ENCODE data around the gene SLC26A9. TPM values are rescaled to one million over a fixed set of nuclear protein-coding genes. Genes with fewer than 3 reads are reported as not detected.

The SLC26A9 gene
- polyA plus RNA-seq, 1 experiment, result not detected

DNA sequence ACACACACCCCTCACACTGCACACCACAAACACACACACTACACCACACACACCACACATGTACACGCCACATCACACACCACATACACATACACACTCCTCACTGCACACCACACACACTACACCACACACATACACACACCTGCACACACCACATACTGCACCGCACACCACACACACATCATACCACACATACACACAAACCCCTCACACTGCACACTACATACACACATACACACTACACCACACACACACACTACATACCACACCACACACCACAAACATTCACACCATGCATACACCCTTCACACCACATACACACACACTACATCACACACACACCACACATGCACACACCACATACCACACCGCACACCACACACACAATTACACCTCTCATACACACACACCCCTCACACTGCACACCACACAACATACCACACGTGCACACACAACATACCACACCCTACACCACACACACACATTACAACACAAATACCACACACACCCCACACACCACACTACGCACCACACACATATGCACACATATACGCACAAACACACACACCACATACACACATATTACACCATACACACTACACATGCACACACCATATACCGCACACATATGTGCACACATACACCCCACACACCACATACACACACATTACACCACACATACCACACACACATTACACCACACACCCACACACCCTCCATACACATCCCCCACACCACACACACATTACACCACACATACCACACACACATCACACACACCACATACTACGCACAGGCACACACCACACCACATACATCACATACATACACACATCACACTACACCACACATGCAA lies 30.3 kb upstream of the SLC26A9 start:
- H3K36me3 ChIP-seq (ENCODE audit: control insufficient read depth, insufficient read depth, low read length), result no peaks in the 10 kb centered on the region
- no peak overlapping the region for H3K4me3 ChIP-seq (ENCODE audit: low read depth, low read length)
- CTCF ChIA-PET, result no interaction called here
- no peaks in the 10 kb centered on the region for H3K27me3 ChIP-seq (ENCODE audit: control insufficient read depth, insufficient read depth, low read length)
- DNase-seq (ENCODE audit: low read depth), result no peak
- TF ChIP-seq, protein P1, sequence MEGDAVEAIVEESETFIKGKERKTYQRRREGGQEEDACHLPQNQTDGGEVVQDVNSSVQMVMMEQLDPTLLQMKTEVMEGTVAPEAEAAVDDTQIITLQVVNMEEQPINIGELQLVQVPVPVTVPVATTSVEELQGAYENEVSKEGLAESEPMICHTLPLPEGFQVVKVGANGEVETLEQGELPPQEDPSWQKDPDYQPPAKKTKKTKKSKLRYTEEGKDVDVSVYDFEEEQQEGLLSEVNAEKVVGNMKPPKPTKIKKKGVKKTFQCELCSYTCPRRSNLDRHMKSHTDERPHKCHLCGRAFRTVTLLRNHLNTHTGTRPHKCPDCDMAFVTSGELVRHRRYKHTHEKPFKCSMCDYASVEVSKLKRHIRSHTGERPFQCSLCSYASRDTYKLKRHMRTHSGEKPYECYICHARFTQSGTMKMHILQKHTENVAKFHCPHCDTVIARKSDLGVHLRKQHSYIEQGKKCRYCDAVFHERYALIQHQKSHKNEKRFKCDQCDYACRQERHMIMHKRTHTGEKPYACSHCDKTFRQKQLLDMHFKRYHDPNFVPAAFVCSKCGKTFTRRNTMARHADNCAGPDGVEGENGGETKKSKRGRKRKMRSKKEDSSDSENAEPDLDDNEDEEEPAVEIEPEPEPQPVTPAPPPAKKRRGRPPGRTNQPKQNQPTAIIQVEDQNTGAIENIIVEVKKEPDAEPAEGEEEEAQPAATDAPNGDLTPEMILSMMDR (IDR thresholded peaks at IDR 0.05; ENCODE audit: insufficient read depth, low read depth, low read length), result no peak
- POLR2A ChIA-PET, result no interaction called here

DNA sequence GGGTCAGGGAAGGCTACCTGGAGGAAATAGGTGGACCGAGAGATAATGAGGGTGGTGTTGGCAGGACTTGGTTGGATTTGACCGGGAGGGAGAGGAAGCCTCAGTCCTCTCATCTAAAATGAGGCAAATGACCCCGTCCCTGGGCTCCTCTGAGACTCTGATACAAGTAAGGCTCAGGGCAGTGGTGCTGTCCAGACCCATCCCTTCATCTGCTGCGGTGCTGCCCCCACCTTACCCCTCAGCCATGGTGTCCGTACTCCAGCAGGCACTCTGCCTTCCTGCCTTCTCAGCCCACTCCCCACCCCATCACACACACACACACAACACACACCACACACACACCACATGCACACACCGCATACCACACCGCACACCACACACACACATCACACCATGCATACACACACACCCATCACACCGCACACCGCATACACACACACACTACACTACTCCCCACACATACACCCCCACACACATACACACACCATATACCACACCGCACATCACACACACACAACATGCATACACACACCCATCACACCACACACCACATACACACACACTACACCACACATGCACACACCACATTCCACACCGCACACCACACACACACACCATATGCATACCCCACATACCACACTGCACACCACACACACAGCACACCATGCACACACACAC lies 29.4 kb upstream of the SLC26A9 start:
- CTCF ChIA-PET, result interaction anchor here (0.7 to 2.3 kb wide), 5 partner anchors 10 to 314 kb away, joined by 3 to 11 read pairs (median 5); no protein-coding TSS in a partner anchor
- TF ChIP-seq, protein P1 (IDR thresholded peaks at IDR 0.05; ENCODE audit: insufficient read depth, low read depth, low read length), result no peak
- H3K36me3 ChIP-seq (ENCODE audit: control insufficient read depth, insufficient read depth, low read length), result no peaks in the 10 kb centered on the region
- no peak for DNase-seq (ENCODE audit: low read depth)
- POLR2A ChIA-PET, result no interaction called here
- no peak overlapping the region for H3K4me3 ChIP-seq (ENCODE audit: low read depth, low read length)
- no peaks in the 10 kb centered on the region for H3K27me3 ChIP-seq (ENCODE audit: control insufficient read depth, insufficient read depth, low read length)

DNA sequence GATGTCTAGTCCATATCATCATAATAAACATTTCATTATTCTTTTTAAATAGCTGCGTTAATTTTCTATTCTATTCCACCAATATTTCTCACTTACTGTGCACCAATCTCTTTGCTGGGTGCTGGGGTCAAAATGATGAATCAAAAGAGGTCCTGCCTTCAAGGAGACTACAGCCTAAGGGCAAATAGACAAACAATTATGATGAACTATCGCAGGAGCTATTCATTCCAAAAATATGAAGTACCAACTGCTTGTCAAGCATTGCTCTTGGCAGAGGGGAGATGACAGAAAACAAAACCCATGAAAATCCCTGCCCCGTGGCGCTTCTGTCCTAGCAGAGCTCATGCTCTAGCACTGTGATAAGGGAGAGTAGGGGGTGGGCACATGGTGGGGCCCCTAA lies 28.8 kb upstream of the SLC26A9 start:
- TF ChIP-seq, protein P1 (IDR thresholded peaks at IDR 0.05; ENCODE audit: insufficient read depth, low read depth, low read length), result no peak
- no peak for DNase-seq (ENCODE audit: low read depth)
- no peak overlapping the region for H3K4me3 ChIP-seq (ENCODE audit: low read depth, low read length)
- H3K27me3 ChIP-seq (ENCODE audit: control insufficient read depth, insufficient read depth, low read length), result no peaks in the 10 kb centered on the region
- CTCF ChIA-PET, result interaction anchor here (0.7 to 2.3 kb wide), 5 partner anchors 10 to 313 kb away, joined by 3 to 11 read pairs (median 5); no protein-coding TSS in a partner anchor
- POLR2A ChIA-PET, result no interaction called here
- no peaks in the 10 kb centered on the region for H3K36me3 ChIP-seq (ENCODE audit: control insufficient read depth, insufficient read depth, low read length)

DNA sequence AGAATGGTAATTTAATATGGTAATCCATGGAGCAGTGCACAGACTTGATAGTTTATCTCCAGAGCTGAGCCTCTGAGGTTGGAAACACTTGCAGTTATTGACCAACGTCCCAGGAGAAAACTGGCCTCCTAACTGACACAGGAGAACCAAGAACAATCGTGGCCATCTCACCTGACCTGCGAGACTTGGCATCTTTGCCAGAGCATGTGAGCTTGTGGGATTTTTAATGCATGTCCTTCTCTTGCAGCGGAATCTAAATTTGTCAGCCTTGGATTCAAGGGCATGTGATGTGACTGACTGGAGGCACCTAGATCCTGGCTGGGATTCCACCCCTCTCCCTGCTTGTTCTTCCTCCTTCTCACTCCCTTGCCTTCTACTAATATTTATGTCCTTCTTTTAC lies 27.8 kb upstream of the SLC26A9 start:
- no peaks in the 10 kb centered on the region for H3K27me3 ChIP-seq (ENCODE audit: control insufficient read depth, insufficient read depth, low read length)
- TF ChIP-seq, protein P1 (IDR thresholded peaks at IDR 0.05; ENCODE audit: insufficient read depth, low read depth, low read length), result no peak
- CTCF ChIA-PET, result interaction anchor here (0.8 to 3.4 kb wide), 7 partner anchors 10 to 312 kb away, joined by 3 to 28 read pairs (median 6); no protein-coding TSS in a partner anchor
- H3K36me3 ChIP-seq (ENCODE audit: control insufficient read depth, insufficient read depth, low read length), result no peaks in the 10 kb centered on the region
- POLR2A ChIA-PET, result no interaction called here
- DNase-seq (ENCODE audit: low read depth), result no peak
- no peak overlapping the region for H3K4me3 ChIP-seq (ENCODE audit: low read depth, low read length)

DNA sequence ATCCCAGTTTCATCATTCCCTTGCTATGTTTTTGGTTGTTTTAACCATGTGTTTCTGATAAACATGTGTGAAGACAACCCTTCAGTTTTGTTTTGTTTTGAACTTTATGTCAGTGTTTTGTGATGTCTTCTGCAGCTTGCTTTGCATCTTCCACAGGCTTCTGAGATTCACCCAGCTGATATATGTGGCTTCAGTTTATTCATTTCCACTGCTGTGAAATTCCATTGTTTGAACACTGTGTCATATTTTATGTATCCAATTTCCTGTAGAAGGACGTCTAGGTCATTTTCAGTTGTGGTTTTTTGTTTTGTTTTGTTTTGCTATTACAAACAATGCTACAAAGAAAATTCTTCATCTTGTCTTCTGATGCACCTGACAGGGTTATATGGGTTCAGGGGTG lies 27.2 kb upstream of the SLC26A9 start:
- no peak overlapping the region for H3K4me3 ChIP-seq (ENCODE audit: low read depth, low read length)
- CTCF ChIA-PET, result interaction anchor here (0.8 to 3.4 kb wide), 7 partner anchors 10 to 312 kb away, joined by 3 to 28 read pairs (median 6); no protein-coding TSS in a partner anchor
- TF ChIP-seq, protein P1 (IDR thresholded peaks at IDR 0.05; ENCODE audit: insufficient read depth, low read depth, low read length), result no peak
- POLR2A ChIA-PET, result no interaction called here
- DNase-seq (ENCODE audit: low read depth), result no peak
- H3K36me3 ChIP-seq (ENCODE audit: control insufficient read depth, insufficient read depth, low read length), result no peaks in the 10 kb centered on the region
- no peaks in the 10 kb centered on the region for H3K27me3 ChIP-seq (ENCODE audit: control insufficient read depth, insufficient read depth, low read length)

All from BJ (cell line).